GM21786 (cell line): ENCODE results near the gene AKAP12.

Source experiments
- ATAC-seq: cut with Tn5 transposase; IDR thresholded peaks from one replicate; pipeline ENCODE4 v1.9.1; 2021; ENCODE audit not compliant: unreplicated experiment

AKAP12 gene, protein sequence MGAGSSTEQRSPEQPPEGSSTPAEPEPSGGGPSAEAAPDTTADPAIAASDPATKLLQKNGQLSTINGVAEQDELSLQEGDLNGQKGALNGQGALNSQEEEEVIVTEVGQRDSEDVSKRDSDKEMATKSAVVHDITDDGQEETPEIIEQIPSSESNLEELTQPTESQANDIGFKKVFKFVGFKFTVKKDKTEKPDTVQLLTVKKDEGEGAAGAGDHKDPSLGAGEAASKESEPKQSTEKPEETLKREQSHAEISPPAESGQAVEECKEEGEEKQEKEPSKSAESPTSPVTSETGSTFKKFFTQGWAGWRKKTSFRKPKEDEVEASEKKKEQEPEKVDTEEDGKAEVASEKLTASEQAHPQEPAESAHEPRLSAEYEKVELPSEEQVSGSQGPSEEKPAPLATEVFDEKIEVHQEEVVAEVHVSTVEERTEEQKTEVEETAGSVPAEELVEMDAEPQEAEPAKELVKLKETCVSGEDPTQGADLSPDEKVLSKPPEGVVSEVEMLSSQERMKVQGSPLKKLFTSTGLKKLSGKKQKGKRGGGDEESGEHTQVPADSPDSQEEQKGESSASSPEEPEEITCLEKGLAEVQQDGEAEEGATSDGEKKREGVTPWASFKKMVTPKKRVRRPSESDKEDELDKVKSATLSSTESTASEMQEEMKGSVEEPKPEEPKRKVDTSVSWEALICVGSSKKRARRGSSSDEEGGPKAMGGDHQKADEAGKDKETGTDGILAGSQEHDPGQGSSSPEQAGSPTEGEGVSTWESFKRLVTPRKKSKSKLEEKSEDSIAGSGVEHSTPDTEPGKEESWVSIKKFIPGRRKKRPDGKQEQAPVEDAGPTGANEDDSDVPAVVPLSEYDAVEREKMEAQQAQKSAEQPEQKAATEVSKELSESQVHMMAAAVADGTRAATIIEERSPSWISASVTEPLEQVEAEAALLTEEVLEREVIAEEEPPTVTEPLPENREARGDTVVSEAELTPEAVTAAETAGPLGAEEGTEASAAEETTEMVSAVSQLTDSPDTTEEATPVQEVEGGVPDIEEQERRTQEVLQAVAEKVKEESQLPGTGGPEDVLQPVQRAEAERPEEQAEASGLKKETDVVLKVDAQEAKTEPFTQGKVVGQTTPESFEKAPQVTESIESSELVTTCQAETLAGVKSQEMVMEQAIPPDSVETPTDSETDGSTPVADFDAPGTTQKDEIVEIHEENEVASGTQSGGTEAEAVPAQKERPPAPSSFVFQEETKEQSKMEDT (N-terminal part only)

DNA sequence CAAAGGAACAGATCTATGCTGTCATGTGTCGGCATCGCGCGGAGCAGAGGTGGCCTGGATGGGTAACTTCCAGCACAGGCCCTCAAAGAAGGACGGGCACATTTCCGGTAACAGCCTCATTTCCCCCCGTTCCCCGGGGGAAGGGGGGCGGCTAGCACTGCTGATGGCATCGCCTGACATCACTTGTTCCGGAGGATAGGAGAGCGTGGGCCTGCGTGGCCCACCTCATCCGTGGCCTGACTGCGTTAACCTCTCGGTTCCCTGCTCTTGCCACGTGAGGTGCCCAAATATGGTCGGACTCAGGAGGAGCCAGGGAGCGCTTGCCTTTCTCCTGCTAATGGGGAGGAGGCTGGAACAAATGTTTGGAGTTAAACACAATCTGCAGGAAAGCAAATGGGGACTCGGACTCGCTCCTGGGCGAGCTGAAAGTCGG, at the start of gene AKAP12:
AKAP12 (plus strand) TSS at position 365 of the 433 bp plus-strand sequence. CDS start 596 bp downstream, outside the sequence.
- no peak for ATAC-seq

DNA sequence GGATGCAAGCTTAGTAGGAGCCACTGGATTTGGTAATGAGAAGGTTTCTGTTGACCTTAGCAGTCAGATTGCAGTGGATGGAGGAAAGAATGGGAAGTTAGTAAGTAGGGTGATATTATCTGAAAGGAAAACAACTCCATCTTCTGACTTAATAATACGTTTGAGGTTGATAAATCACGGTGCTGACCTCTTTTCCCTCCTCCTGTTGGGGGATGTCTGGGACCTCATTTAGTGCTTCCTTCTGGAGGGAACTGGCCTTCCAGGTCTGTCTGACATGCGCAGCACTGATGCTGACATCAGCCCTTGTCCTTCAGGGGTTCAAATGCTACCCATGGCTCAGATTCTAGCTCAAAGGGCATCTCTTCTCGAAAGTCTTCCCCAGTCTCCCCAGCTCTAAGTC, 48.2 kb upstream of the AKAP12 start:
- no peak for ATAC-seq

DNA sequence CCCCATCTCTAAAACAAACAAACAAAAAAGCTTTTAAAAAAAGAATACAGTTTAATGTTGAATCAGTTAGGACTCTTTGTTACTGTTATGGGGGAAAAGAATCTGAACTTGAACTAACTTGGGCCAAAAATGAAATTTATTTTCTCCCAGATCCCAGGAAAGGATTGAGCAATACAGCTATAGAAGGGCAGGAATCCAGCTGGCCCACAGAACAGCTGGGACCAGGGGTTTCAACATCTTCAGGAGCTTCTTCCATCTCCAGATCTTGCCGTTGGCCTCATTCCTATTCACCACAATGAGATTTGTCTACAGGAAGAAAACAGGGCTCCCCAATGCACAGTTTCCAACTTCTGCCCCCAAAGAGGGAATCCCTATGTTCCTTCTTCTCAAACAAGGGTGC, 43.2 kb upstream of the AKAP12 start:
- ATAC-seq = no peak

DNA sequence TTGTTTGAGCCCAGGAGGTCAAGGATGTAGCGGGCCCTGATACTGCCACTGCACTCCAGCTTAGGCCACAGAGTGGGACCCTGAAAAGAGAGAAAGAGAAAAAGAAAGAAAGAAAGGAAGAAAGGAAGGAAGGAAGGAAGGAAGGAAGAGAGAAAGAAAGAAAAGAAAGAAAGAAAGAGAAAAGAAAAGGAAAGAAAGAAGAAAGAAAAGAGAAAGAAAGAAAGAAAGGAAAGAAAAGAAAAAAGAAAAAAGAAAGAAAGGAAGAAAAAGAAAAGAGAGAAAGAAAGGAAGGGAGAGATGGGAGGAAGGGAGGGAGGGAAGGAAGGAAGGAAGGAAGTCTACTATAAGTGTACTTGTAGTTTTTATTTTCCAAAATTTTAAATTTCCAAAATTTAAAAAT, 42.2 kb upstream of the AKAP12 start:
- no peak for ATAC-seq

DNA sequence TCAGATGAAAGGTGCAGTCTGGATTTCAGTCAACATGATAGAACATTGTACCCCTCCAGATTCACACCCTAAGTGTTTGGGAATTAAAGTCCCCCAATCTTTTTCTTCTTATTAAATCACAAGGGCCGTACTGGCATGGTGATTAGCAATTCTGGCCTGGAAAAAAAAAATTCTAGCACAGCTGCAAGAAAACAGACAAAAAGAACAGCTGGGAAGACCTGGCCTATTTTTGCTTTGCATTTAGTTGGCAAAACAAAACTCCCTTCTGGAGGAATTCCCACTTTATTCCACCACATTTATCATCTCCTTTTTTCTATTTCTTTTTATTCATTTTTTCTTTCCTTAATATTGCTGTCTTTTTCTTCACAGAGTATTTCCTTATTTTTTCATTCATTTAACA, 39.8 kb upstream of the AKAP12 start:
- no peak for ATAC-seq

DNA sequence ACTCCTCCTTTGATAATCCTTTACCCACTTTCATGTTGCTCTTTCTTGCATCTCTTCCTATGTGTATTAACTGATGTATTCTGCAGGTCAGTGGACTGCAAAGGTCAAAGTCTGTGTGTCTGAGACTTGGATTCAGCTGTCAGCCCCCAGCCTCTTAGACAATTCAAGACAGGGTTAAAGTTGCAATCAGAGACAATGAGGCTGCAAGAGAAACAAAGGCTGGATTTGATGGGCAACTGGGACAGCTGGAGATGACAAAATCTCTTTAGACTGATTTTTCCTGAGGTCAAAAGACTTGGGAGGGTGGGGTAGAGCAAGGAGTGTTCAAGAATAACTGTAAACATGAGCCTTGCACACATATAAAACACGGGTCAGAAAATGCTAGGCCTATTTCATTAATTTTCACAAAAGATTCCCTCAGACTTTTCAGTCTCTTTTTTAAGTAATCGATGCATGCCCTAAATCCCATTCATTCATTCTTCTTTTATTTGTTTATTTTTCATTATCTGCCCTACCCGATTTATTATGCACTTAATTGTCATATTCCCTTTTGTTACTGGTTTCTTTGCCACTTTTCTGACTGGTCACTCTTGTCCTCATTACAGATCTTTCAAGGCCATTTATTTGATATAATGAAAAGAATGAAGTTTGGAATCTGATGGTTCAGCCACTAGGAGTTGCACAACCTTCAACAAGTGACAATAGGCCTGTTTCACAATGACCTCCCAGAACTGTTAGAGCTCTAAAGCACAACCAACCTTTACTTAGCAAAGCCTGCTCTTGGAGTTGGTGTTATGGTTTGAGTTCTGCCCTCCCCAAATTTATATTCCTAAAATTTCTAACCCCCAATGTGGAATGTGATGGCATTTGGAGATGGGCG, 33.8 kb upstream of the AKAP12 start:
- no peak for ATAC-seq

DNA sequence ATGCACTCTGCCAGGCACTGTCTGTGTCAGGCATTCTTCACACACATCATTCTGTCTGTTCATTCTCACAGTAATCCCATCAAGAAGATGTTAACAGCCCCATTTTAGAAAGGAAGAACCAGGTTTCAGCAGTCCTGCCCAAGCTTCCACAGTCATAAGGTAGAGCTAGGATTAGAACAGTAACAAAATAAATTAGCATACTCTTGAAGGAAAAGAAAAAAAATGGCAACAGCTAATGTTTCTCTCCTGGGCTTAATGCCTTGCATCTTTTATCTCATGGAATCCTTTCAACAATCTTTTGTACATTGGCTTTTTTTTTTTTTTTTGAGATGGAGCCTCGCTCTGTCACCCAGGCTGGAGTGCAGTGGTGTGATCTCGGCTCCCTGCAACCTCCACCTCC, 32.1 kb upstream of the AKAP12 start:
- no peak for ATAC-seq

DNA sequence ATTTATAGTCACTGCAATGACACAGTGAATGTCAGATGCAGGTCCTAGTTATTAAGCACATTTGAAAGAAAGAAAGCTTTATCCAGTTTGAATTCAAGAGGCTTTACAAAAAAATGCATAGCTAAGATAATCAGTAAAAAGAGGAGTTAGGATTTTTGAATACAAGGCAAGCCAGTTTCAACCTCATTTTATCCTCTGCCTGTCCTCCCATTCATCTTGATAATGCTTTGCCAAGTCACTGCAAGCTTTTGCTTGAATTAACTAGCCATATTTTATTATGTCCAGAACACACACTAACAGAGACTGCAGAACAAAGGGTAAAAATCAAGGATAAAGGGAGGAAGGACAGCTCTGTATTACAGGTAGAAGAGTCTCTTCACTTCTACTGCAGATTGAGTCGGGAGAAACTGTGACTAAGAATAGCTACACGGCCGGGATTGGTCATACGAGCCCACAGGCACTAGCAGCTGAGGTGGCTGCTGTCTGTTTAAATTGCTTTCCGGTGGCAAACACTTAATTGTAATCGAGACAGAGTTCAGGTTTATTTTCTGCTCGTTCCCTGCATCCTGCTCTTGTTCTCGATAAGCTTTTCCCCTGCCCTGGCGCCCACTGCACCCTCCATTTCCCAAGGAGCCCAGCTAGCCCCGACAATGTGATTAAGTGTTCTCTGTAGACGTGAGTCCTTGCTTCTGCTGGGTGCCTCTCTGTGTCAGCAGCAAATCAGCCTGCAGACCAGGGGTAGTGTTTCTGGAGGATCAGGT, 30.5 kb upstream of the AKAP12 start:
- ATAC-seq = no peak

DNA sequence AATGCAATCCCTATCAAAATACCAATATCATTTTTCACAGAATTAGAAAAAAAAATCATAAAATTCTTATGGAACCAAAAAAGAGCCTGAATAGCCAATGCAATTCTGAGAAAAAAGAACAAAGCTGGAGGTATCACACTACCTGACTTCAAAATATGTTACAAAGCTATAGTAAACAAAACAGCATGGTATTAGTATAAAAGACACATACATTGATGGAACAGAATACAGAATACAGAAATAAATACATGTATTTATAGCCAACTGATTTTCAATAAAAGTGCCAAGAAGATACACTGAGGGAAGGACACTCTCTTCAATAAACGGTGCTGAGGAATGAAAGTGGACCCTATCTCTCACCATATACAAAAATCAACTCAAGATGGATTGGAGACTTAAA, 28.7 kb upstream of the AKAP12 start:
- ATAC-seq = no peak

DNA sequence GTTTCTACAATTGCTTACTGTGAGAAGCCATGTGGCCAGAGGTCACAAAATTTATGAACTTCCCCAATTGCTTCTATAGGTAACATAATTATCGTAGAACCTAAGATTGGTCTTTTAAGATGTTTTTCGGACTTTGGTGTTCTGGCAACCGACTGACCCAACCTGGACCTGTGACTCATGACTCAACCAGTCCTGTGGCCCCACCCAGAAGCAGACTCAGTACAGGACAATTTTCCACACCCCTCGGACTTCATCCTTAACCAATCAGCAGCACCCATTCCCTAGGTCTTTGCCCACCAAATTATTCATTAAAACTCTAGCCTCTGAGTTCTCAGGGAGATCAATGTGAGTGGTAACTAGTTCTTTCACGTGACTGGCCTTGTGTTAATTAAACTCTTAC, 26.4 kb upstream of the AKAP12 start:
- ATAC-seq = no peak

DNA sequence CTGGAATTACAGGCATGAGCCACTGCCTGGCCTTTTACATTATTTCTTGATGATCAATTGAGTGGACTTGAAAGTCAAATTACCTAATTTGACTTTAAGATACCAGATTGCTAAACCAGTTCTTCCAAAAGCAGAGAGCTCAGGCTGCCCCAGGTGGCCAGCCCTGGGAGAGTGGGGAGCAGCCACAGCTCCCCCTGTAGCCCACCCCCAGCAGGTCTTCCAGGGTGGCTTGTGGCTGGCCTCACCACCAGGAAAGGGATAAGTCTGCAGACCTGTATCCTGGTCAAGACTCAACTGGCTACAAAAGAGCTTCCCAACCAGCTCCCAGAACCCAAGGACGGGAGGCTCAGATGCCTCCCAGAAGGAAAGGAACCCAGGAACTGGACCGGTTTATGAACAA, 23.8 kb upstream of the AKAP12 start:
- no peak for ATAC-seq

DNA sequence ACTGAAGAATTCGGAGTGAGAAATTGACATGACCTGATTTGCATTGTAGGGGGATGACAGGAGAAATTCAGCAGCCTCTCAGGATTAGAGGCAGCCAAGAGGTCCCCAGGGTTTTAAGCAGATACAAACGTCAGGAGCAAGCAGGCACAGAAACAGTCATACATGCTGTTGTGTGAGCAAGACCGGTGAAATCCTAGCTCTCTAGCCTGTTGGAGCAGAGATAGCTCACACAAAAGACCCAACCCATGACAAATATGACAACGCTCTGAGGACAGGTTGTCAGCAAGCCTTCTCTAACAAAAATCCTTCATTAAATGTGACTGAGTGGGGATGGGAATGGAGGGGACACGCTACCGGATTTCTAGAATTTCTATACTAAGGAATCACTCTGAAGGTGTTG, 23.0 kb upstream of the AKAP12 start:
- ATAC-seq = no peak

DNA sequence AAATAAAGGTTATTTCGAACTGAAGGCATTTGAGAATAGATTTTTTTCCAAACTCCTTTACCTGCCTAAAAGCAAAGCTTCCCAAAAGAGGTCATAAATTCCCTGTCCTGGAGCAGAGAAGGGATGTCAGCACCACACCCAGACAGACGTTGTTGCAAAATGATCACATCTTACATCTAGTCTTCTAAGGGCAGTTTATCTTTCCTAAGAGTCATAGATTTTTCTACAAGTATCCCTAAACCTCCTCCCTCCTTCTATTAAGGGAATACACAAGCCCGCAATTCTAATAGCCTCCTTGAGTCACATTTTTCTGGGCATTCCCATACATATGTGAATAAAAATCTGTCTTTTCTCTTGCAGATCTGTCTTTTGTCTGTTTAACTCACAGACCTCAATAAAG, 20.6 kb upstream of the AKAP12 start:
- no peak for ATAC-seq

DNA sequence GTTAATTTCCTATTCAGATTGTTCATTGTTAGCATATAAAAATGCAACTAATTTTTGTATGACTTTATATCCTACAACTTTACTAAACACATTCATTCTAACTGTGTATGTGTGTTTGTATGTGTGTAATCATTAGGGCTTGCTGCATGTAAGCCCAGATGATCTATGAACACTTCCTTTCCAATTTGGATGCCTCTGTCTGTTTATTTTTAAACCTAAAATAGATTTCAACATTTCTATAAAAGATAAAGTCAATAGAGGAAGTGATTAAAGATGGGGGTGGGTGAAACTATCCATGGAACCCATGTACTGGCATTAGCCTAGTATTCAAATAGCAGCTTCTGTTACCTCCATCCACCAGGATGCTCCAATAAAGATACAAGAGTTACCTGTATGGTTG, 15.7 kb upstream of the AKAP12 start:
- ATAC-seq = no peak

DNA sequence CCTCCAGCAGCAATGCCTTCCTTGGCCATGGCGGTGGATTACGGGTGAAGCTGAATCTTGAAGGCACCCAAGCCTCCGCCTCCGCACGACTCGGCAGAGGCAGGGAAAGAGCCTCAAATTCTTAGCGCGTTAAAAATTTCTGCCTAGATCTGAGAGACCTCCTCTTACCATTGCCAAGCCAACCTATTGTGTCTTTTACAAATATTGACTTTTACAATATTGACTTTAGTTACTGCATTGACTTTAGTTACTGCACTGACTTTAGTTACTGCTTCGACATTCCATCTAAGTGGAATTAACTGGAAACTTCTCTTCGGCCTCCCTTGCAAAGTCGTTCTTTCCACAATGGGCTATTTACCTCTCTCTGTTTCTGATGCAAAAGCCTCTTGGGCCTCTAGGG, 13.8 kb upstream of the AKAP12 start:
- no peak for ATAC-seq

DNA sequence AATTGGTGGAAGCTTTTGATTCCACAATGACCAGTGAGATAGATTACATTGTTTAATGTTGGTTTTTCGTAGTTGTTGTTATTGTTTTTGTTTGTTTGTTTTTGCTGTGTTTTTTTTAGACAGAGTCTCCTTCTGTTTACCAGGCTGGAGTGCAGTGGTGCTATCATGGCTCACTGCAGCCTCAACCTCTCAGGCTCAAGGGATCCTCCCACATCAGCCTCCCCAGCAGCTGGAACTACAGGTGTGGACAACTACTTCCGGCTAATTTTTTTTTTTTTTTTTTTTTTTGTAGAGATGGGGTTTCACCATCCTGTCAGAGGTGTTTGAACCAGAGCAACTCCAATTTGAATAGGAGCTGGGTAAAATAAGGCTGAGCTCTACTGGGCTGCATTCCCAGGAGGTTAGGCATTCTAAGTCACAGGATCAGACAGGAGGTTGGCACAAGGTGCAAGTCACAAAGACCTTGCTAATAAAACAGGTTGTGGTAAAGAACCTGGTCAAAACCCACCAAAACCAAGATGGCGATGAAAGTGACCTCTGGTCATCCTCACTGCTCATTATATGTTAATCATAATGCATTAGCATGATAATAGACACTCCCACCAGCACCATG, 10.9 kb upstream of the AKAP12 start:
- ATAC-seq = no peak

DNA sequence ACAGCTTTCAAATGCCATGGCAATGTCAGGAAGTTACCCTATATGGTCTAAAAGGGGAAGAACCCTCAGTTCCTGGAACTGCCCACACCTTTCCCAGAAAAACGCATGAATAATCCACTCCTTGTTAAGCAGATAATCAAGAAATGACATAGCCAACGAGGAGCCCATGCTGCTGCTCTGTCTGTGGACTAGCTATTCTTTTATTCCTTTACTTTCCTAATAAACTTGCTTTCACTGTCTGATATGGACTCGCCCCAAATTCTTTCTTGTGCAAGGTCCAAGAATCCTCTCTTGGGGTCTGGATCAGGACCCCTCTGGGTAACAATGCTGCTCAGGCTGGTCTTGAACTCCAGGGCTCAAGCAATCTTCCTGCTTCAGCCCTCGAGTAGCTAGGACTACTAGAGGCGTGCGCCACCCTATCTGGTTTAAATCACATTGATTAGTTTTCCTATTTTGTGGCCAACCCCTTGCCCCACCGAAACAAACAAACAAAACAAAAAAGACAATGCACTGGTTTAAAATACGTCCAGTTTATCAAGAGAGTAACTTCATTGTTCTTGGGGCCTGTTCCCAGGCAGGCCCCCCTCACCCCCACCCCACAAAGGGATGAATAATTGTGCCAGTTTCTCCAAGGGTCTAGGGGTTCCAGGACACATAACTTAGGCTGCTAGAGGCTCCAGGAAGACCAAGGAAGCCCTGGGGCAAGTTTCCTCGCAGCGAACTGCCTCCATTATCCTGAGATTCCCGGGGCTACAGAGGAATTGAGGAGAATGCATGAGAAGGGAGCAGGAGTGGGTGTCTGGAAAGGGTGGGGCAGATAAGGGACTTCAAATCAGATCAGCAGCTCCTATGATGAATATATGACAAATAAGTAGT, 10.1 kb upstream of the AKAP12 start:
- ATAC-seq = no peak

DNA sequence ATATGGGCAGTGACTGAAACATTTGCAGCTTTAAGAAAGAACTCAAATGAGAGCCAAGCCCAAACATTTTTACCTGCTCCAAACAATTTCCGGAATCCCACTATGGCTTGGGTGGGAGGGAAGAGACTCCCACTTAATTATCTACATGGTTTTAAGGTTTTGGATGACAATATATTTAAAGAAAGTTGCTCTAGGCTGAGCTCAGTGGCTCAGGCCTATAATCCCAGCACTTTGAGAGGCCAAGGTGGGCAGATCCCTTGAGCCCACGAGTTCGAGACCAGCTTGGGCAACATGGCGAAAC, 9.5 kb upstream of the AKAP12 start:
- no peak for ATAC-seq

DNA sequence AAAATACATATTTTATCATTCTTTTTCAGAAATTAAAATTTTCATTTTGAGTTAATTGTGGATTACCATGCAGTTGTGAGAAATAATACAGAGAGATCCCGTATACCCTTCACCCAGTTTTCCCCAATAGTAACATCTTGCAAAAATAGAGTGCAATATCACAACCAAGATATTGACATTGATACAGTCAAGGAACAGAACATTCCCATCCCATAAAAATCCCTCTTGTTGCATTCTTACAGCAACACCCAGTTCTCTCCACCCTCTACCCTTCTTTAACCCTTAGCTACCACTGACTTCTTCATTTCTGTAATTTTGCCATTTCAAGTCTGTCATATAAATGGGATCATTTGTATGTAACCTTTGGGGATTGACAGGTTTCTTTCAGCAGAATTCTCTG, 6.9 kb upstream of the AKAP12 start:
- ATAC-seq = no peak
